Calu3 (cell line): Measurements from ENCODE around the gene CHRNA10. TPM values are rescaled to one million over a fixed set of nuclear protein-coding genes. Genes with fewer than 3 reads are reported as not detected.

Source experiments
- BruUV-seq: library from RNA; stranded (reverse); fragments of 400-500 nt; replicated peaks from 2 replicates; lab custom pipeline; 2021; lab: Mats Ljungman, UMichigan
- CTCF ChIA-PET: fragments of 300-600 bp; sonication (Branson Sonifier 250); formaldehyde crosslinking; loops from one replicate; lab custom pipeline; 2022; ENCODE audit warnings: antibody characterized with exemption; lab: Charles Lee
- DNase-seq: peaks from one replicate; pipeline ENCODE4 v3.0.0; 2022
- H3K27ac Mint-ChIP-seq: one replicate; pipeline ENCODE4 v1.8.0; 2022; ENCODE audit warnings: mixed read lengths; ENCODE audit not compliant: unreplicated experiment
- H3K27me3 Mint-ChIP-seq: one replicate; pipeline ENCODE4 v1.8.0; 2022; ENCODE audit warnings: mixed read lengths; ENCODE audit not compliant: unreplicated experiment
- H3K36me3 Mint-ChIP-seq: one replicate; pipeline ENCODE4 v1.8.0; 2022; ENCODE audit warnings: mild to moderate bottlenecking, moderate library complexity, mixed read lengths; ENCODE audit not compliant: insufficient read depth, unreplicated experiment
- H3K4me1 Mint-ChIP-seq: one replicate; pipeline ENCODE4 v1.8.0; 2022; ENCODE audit warnings: mild to moderate bottlenecking, low read depth, mixed read lengths; ENCODE audit not compliant: unreplicated experiment
- H3K4me3 Mint-ChIP-seq: one replicate; pipeline ENCODE4 v1.8.0; 2022; ENCODE audit warnings: mild to moderate bottlenecking, low read depth, moderate library complexity, mixed read lengths; ENCODE audit not compliant: unreplicated experiment
- H3K9me3 Mint-ChIP-seq: one replicate; pipeline ENCODE4 v1.8.0; 2022; ENCODE audit warnings: low read depth, mixed read lengths; ENCODE audit not compliant: unreplicated experiment
- CTCF ChIP-seq: fragments of 200-600 bp; IDR thresholded peaks from one replicate; pipeline ENCODE4 v1.8.0; 2022; ENCODE audit warnings: antibody characterized with exemption; ENCODE audit not compliant: unreplicated experiment
- intact Hi-C: fragments of 100-400 bp; cut with micrococcal nuclease; formaldehyde crosslinking; loops from one replicate; pipeline ENCODE4 v1.10.0; 2022; ENCODE audit not compliant: unreplicated experiment
- total RNA-seq: library from RNA; stranded (reverse); gene quantifications from 2 replicates; pipeline ENCODE4 v1.2.3, GENCODE V29; 2022

Gene CHRNA10
- total RNA-seq, 1 experiment from 2014 or later, result 6.9 TPM

DNA sequence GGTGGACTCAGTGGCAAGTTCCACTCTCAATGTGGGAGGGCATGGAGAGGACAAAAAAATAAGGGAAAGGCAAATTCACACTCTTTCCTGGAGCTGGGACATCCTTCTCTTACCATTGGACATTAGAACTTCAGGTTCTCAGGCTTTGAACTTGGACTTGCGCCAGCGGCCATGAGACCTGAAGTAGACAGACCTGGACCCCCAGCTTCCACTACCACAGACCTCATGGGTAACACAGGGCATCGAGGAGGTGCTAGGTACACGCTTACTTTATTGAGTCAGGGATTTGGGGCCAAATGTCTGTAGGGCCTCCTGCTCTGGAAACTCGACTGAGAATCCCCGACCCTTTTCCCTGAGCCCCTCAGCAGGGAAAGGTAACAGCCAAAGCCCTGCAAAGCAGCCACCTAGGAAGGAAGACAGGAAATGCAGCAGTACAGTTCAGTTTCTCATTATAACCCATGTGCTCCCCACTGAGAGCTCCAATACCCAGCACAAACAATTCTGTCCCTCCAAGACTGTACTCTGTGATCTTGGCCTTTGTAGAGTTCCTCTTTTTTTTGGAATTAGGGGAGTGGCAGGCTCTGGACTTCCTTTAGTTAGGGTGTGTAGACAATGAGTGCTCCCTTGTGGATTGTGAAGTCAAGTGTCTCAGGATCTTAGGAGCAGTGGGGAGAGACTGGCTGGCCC lies 5.7 kb downstream of the CHRNA10 start:
- no peak for DNase-seq
- CTCF ChIA-PET, result interaction anchor here (0.6 kb wide), 1 partner anchor 594 kb away, joined by 4 read pairs; no protein-coding TSS in a partner anchor
- intact Hi-C loops, result no loop called here
- no peaks in the 10 kb centered on the region for H3K27me3 Mint-ChIP-seq
- no TSS peak for BruUV-seq
- H3K4me3 Mint-ChIP-seq, result no peak overlapping the region
- H3K27ac Mint-ChIP-seq, result no peak overlapping the region
- no peaks in the 10 kb centered on the region for H3K4me1 Mint-ChIP-seq
- no peak for TF ChIP-seq CTCF
- peaks cover 3% of the 10 kb centered on the region for H3K9me3 Mint-ChIP-seq
- H3K36me3 Mint-ChIP-seq, result peaks cover 17% of the 10 kb centered on the region

DNA sequence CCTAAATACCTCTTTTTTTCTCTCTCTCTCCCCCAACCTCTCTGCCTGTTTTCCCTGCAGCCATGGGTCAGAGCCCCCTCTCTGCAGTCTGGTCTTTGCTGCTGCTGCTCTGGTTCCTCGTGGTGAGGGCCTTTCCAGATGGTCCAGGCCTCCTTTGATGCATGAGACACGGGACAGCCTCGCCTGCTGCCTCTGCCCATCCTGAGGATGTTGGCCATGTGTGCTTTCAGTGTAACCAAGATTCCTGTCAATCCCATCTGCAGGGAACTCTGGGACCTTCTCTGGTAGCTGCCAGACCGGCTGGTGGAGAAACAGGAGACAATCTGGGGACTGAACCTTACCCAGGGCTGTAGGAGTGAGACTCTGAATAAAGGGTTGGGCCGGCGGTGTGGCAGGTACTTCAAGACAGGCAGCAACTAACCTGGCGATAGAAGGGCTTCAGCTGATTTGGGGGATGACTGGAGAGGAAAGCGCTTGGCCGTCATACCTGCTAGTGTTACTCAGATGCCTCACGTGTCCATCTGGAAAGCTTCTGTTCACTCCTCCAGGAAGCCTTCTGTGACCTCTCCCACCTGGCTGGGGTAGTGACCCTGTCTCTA lies 7.1 kb downstream of the CHRNA10 start:
- BruUV-seq, result no TSS peak
- peaks cover 17% of the 10 kb centered on the region for H3K36me3 Mint-ChIP-seq
- H3K4me3 Mint-ChIP-seq, result no peak overlapping the region
- no peaks in the 10 kb centered on the region for H3K4me1 Mint-ChIP-seq
- intact Hi-C loops, result no loop called here
- peak overlapping the region; percentile 4 for H3K27ac Mint-ChIP-seq
- H3K9me3 Mint-ChIP-seq, result peaks cover 3% of the 10 kb centered on the region
- no peak for DNase-seq
- CTCF ChIA-PET, result no interaction called here
- TF ChIP-seq CTCF, result no peak
- H3K27me3 Mint-ChIP-seq, result peaks cover 3% of the 10 kb centered on the region

GRCh38 chr11:3662856-3663255 lies 8.3 kb downstream of the CHRNA10 start:
- Mint-ChIP-seq H3K4me1 (no peaks in the 10 kb centered on the region), H3K27me3 (peaks cover 16% of the 10 kb centered on the region), H3K4me3 (no peak overlapping the region), H3K36me3 (peaks cover 17% of the 10 kb centered on the region), H3K9me3 (peaks cover 6% of the 10 kb centered on the region), H3K27ac (no peak overlapping the region)
- BruUV-seq, result no TSS peak
- CTCF ChIA-PET, result no interaction called here
- no peak for TF ChIP-seq CTCF
- intact Hi-C loops, result no loop called here
- DNase-seq, result no peak

- no TSS peak for BruUV-seq
- H3K27ac Mint-ChIP-seq, result no peak overlapping the region
- H3K36me3 Mint-ChIP-seq, result peaks cover 11% of the 10 kb centered on the region
- no peak for DNase-seq
- peaks cover 6% of the 10 kb centered on the region for H3K9me3 Mint-ChIP-seq
- no peak for TF ChIP-seq CTCF
- peaks cover 16% of the 10 kb centered on the region for H3K27me3 Mint-ChIP-seq
- intact Hi-C loops, result no loop called here
- CTCF ChIA-PET, result no interaction called here
- H3K4me1 Mint-ChIP-seq, result no peaks in the 10 kb centered on the region
- H3K4me3 Mint-ChIP-seq, result no peak overlapping the region
These were observed 10.2 kb downstream of the CHRNA10 start for GRCh38 chr11:3660960-3661359.
